Activated effector memory CD4-positive, alpha-beta T cell treated with Interleukin-2 at 50 U/mL for 16 hours (primary cell): ENCODE results near the gene SAMD13.
"Not testable (repeated sequence)": the region's sequence is repeated elsewhere in the genome, so short reads cannot be mapped to it uniquely, and the experiment has no call there.

Experiments used
- DNase-seq: peaks from one replicate; pipeline ENCODE4 v3.0.0-alpha.2; 2020

Gene SAMD13

GRCh38 chr1:84287389-84287788 lies 14.1 kb upstream of the SAMD13 start:
- DNase-seq: not testable (repeated sequence)

DNA sequence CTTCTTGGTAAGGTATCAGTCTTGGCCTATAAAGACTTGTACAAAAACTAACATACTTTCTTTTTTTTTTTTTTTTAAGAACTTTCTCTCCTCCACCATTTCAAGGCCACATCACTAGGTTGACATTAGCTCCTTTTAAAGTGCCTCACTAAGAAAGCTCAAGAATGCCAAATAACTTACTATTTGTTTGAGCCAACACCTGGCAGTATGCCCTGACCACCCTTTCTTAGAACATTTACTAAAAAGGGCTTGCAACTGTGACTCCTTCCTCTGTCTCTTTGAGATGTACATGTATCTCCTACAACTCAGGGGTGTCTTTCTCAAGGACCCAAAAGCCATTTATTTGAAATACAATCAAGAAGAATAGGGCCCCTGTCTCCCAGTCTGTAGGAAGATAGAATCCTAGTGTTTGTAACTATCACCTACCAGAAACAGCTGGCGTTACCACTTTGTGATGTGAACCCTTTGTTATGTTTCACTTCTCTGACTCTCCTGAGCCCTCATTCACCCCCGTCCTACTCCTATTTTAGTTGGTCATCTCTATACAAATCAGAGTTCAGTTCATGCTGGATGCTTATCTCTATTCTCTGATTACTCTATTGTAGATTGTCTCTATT lies 12.2 kb upstream of the SAMD13 start:
- DNase-seq: no peak

DNA sequence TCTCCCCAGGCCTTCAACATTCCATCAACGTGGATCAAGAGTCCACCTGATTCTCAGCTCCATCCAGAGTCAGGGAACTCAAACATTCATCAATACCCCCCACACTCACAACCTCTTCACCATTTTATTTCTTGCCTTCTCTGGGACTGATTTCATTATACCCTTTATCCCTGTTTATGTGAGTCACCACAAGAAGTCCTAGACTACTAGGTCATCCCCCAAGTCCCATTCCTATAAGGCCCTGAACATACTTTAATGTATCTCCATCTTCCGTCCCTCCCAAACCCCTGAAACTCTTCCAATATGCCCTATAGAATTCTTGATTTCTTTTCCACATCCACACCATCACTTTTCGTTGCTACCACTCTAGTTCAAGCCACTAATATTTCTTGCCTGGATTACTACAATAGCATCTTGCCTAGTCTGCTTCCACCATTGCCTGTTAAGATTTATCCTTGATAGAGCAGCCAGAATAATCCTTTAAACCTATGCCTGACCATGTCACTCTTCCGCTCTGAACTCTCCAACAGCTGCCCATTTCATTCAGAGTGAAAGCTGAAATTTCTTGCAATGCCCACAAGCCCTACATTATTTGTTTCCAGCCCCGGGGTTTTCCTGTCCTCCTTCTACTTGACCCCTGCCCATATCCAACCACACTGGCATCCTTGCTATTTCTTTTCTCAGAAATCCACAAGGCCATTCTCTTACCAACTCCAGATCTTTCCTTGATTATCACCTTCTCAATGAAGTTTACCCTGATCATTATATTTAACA lies 9.4 kb upstream of the SAMD13 start:
- DNase-seq: no peak

GRCh38 chr1:84293766-84294165 lies 7.7 kb upstream of the SAMD13 start:
- DNase-seq: no peak

DNA sequence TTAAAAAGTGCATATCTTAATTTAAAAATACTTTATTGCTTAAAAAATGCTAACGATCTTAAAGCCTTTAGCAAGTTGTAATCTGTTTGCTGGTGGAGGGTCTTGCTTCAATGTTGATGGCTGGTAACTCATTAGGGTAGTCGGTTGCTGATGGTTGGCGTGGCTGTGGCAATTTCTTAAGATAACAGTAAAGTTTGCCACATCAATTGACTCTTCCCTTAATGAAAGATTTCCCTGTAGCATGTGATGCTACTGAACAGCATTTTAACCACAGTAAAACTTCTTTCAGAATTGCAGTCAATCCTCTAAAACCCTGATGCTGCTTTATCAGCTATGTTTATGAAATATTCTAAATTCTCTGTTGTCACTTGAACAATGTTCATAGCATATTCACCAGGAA lies 6.8 kb upstream of the SAMD13 start:
- DNase-seq: no peak

DNA sequence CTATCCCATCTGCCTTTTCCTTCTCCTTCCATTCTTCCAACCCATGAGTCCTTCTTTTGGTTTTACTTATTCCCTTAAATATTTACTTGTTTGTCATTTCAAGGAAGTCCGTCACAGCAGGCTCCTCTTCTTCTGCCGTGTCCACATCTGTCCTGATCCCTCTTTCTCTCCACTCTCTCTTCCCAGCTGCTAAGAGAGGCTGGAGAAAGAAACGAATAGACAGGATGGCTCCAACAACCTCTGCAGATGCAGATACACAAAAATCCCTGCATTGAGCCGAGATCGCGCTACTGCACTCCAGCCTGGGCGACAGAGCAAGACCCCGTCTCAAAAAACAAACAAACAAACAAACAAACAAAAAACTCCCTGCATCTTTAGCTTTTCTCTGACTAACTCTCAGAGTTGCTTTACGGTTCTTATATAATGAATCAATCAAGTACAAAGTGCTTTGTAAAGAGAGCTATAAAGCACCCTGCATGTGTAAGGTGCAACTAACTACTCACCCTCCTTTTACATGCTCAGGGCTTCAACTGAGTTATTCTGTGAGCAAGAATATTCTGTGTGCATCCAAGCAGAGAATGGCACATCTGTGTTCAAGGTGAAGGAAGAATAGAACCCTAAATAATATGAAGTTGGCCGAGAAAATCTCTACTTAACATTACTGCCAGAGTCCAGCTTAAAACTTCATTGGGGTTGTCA lies 3.8 kb upstream of the SAMD13 start:
- DNase-seq: no peak

DNA sequence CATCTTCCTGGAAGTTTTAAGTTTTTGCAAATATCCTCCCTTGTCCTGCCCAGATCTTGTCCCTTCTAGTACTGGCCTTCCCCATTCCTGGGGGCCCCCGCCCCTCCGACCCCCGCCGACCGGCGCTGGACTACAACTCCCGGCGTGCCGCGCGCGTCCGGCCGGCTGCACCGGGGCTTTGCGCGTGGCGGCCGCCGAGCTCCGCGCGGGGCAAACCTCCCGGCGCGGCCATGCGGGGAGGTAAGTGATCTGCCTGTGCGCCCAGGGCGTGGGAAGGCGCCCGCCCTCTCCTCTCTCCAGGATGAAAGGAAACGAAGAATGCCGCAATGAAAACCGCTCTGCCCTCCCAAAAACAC lies 3.2 kb upstream of the SAMD13 start:
- peak; percentile 18 for DNase-seq

- DNase-seq: peak; percentile 1
Observed at GRCh38 chr1:84298684-84299535, 2.6 kb upstream of the SAMD13 start.

GRCh38 chr1:84299536-84300170 lies 1.9 kb upstream of the SAMD13 start:
- DNase-seq: no peak

- DNase-seq: no peak
Observed at GRCh38 chr1:84300501-84300900, 1.0 kb upstream of the SAMD13 start.

GRCh38 chr1:84301785-84302385 lies 377 bp downstream of the SAMD13 start:
- no peak for DNase-seq

DNA sequence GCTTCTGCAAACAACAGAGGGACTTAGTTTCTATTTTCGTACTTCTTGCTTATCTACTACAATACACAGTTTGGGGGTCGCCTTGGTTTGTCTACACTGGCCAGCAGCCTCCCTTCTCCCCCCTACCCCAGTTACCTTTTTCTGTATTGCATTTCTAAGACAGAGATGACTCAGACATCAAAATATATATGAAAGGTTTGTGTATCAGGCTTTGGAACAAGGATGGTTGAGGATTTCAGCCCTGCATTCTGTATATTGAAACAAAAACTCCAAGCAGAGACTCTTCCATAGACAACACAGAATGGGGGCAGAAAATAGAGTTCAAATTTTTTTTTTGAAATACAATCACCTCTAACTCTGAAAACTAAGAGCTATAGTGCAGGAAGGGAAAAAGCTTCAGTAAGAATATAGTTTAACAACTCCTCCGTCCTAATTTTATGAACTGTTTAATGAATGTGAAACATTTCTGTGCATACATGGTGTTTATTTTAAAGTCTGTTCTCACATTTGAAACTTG lies 1.9 kb downstream of the SAMD13 start:
- no peak for DNase-seq

GRCh38 chr1:84307398-84307797 lies 5.9 kb downstream of the SAMD13 start:
- no peak for DNase-seq

DNA sequence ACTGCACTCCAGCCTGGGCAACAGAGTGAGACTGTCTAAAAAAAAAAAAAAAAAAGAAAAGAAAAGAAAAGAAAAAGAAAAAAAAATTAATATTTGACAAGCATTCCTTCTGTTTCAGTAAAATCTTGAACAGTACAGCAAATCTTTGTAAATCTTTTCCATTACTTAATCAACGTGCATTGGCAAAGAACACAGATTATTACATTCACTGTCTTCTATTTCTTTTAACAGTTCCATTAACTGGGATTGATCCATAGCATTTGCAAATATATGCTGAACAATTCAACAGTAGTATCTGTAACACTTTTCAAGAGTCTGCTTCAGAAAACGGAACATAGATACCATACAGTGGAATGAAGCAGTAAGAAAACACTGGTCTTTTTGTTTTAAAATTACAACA lies 9.8 kb downstream of the SAMD13 start:
- no peak for DNase-seq

- no peak for DNase-seq
Observed at GRCh38 chr1:84319662-84320061, 18.2 kb downstream of the SAMD13 start.

DNA sequence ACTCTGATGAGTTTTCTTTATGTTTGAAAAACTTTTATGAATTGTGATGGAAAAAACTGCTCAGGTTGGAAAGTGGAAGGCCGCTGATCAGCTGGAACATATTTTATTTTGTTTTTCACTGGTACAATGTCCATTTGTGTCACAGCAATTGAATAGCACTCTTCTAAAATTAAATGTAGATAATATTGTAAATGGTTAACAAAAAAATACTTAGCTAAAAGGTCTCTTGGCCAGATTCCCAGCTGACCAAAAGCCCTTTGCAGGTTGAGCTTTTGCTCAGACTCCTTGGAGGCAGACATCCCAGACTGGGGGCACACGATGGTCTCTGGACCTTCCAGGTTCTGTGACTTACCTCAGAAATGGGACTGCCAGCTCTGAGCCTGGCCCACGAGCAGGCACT lies 26.3 kb downstream of the SAMD13 start:
- DNase-seq: no peak

DNA sequence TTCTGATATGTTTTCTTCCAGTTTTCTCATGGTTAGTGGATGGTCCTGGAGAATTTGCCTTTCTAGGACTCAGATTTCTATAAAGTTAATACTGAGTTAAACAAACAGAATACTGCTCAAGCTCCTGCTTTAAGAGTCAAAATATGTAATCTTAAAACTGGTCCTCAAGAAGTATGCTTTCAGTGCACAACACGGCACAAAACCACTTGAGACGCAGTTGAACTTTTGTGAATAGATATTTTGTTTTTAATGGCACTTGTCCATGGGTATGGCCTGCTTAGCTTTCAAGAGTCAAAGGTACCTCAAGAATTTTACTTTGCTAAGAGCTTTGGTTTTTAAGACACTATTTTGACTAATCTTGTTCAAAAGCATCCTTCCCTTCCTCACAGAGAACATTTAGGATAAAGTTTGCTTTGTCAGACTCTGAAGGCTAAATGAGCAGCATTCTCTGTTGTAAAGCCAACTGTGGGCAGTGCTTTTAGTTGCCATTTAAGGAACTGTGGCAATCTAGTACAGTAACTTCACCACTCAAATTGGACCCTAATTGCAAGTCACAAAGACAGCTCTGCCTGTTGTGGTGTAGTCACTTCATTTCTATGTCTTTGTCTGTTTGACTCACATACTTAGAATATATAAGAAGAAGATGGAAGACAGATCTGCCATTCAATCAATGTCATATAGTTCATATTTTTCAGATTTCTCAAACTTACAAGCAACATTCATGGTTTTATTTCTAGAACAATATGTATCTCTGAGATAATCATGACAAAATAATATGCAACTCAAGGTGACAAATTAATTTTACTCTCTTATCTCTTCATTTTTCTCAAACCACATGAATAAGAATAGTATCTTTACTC lies 28.8 kb downstream of the SAMD13 start:
- DNase-seq: no peak

- no peak for DNase-seq
Observed at GRCh38 chr1:84339503-84339902, 38.0 kb downstream of the SAMD13 start.

GRCh38 chr1:84344286-84344685 lies 42.8 kb downstream of the SAMD13 start:
- no peak for DNase-seq

DNA sequence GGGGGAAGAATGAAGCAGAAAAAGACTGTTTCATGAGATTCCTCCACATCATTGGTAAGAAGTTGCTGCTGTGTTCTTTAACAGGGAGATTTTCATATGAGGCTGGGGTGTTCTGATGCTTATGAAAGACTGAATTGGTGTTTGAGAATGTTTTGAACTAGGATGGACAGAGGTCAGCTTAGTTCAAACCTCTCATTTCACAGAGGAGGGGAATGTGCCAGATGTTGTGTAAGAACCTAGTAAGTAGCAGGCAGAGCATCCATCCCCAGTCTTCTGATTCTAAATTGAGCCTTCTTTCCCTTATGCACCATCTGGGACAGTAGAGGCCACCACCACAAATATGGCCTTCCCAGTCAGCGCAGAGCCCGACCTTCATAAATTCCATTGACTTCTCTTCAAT lies 43.7 kb downstream of the SAMD13 start:
- no peak for DNase-seq

GRCh38 chr1:84347271-84347931 lies 45.9 kb downstream of the SAMD13 start:
- DNase-seq: no peak
